Measurements from ENCODE around the gene WBP1.
A peak's percentile ranks its signal among the peaks of the same experiment; 100 is the strongest.
"Not testable (repeated sequence)": the region's sequence is repeated elsewhere in the genome, so short reads cannot be mapped to it uniquely, and the experiment has no call there.

Gene WBP1

GRCh38 chr2:74439373-74439772, 18.9 kb upstream of the WBP1 start:
- TF ChIP-seq CTCF (IDR thresholded peaks at IDR 0.05; ENCODE audit: borderline replicate concordance, insufficient read depth, low read depth, low read length): no peak
- H3K4me3 ChIP-seq (ENCODE audit: low read depth, low read length): peak overlapping the region; percentile 56

GRCh38 chr2:74439803-74440377, 18.3 kb upstream of the WBP1 start:
- TF ChIP-seq CTCF (IDR thresholded peaks at IDR 0.05; ENCODE audit: borderline replicate concordance, insufficient read depth, low read depth, low read length): no peak
- peak overlapping the region; percentile 56 for H3K4me3 ChIP-seq (ENCODE audit: low read depth, low read length)

- peak overlapping the region; percentile 56 for H3K4me3 ChIP-seq (ENCODE audit: low read depth, low read length)
- TF ChIP-seq CTCF (IDR thresholded peaks at IDR 0.05; ENCODE audit: borderline replicate concordance, insufficient read depth, low read depth, low read length): peak; percentile 47
Observed at GRCh38 chr2:74440378-74441169, 17.7 kb upstream of the WBP1 start.

- H3K4me3 ChIP-seq (ENCODE audit: low read depth, low read length): peak overlapping the region; percentile 46
- TF ChIP-seq CTCF (IDR thresholded peaks at IDR 0.05; ENCODE audit: borderline replicate concordance, insufficient read depth, low read depth, low read length): no peak
Observed at GRCh38 chr2:74441170-74441689, 17.0 kb upstream of the WBP1 start.

- TF ChIP-seq CTCF (IDR thresholded peaks at IDR 0.05; ENCODE audit: borderline replicate concordance, insufficient read depth, low read depth, low read length): no peak
- peak within 1 kb of the TSS; percentile 56 for H3K4me3 ChIP-seq (ENCODE audit: low read depth, low read length)
Observed at GRCh38 chr2:74441690-74442482, 16.4 kb upstream of the WBP1 start, which contains the start of gene RTKN. Gene RTKN (minus strand): TSS chr2:74441937. CDS start chr2:74441816, 121 bp downstream.

GRCh38 chr2:74442483-74443297, 15.5 kb upstream of the WBP1 start:
- H3K4me3 ChIP-seq (ENCODE audit: low read depth, low read length): not testable (repeated sequence)
